ENCODE results near the gene SLC2A4RG. TPM values are rescaled to one million over a fixed set of nuclear protein-coding genes. Genes with fewer than 3 reads are reported as not detected.

The SLC2A4RG gene
- total RNA-seq, 1 donor from 2014 or later: 12.0 TPM

DNA sequence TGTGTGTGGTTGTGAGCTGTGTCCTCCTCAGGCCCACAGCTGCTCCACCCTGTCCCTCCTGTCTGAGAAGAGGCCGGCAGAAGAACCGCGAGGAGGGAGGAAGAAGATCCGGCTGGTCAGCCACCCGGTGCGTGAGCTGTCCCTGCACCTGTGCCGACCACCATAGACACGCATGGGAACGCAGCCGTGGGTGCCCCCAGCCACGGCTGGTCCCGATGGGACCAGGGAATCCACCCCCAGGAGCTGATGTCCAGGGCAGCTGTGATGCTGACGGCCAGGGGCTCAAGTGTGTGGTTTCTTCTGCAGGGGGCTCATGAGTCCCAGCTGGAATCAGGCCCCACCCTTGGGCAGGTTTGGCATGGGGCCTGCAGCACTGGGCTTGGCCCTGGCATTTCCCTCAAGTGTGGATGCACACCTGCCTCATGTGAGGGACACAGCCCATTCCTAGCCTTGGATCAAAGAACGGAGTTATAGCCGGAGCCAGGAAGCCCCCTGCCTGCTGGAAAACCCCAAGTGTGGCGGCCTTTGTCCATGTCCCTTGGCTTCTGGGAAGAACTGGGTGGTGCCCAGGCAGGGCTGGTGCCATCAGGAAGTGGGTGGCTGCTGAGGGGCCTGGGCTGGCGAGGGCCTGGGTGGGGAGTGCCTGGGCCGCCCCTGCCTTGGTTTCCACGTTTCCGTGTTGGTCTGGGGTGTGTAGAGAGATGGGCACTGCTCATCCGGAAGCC is 47.7 kb upstream of the SLC2A4RG start:
- H4K20me1 ChIP-seq (ENCODE audit: low read depth): no peaks in the 10 kb centered on the region
- peaks cover 4% of the 10 kb centered on the region for H3K4me1 ChIP-seq
- TF ChIP-seq EZH2 (IDR thresholded peaks at IDR 0.05): no peak
- TF ChIP-seq, protein P1, sequence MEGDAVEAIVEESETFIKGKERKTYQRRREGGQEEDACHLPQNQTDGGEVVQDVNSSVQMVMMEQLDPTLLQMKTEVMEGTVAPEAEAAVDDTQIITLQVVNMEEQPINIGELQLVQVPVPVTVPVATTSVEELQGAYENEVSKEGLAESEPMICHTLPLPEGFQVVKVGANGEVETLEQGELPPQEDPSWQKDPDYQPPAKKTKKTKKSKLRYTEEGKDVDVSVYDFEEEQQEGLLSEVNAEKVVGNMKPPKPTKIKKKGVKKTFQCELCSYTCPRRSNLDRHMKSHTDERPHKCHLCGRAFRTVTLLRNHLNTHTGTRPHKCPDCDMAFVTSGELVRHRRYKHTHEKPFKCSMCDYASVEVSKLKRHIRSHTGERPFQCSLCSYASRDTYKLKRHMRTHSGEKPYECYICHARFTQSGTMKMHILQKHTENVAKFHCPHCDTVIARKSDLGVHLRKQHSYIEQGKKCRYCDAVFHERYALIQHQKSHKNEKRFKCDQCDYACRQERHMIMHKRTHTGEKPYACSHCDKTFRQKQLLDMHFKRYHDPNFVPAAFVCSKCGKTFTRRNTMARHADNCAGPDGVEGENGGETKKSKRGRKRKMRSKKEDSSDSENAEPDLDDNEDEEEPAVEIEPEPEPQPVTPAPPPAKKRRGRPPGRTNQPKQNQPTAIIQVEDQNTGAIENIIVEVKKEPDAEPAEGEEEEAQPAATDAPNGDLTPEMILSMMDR (IDR thresholded peaks at IDR 0.05): no peak
- TF ChIP-seq EZH2phosphoT487 (IDR thresholded peaks at IDR 0.05): no peak
- no peaks in the 10 kb centered on the region for H3K36me3 ChIP-seq
- H3K9ac ChIP-seq: no peak overlapping the region
- H3K9me3 ChIP-seq (ENCODE audit: low read depth): no peaks in the 10 kb centered on the region
- H3K9me3 Mint-ChIP-seq: peaks cover 4% of the 10 kb centered on the region
- H3K27ac ChIP-seq: no peak overlapping the region
- H3K4me3 ChIP-seq: no peak overlapping the region
- no peak overlapping the region for H3K27ac Mint-ChIP-seq
- no peaks in the 10 kb centered on the region for H3K79me2 ChIP-seq (ENCODE audit: low read depth)
- no peaks in the 10 kb centered on the region for H3K27me3 ChIP-seq
- no peak overlapping the region for H3K4me2 ChIP-seq
- DNase-seq (ENCODE audit: low spot score): no peak
- peaks cover under 1% of the 10 kb centered on the region for H3K4me1 Mint-ChIP-seq
- H3K27me3 Mint-ChIP-seq (ENCODE audit: insufficient read depth, low read depth): peaks cover 9% of the 10 kb centered on the region
- H3K36me3 Mint-ChIP-seq: peaks cover 5% of the 10 kb centered on the region
- H3F3A ChIP-seq (ENCODE audit: low read depth): peaks cover 7% of the 10 kb centered on the region
- no peak overlapping the region for H2AFZ ChIP-seq (replicated peaks)
- H3K4me3 Mint-ChIP-seq: no peak overlapping the region

GRCh38 chr20:63692436-63693082 is 47.0 kb upstream of the SLC2A4RG start:
- Mint-ChIP-seq H3K4me3 (no peak overlapping the region), H3K4me1 (no peaks in the 10 kb centered on the region), H3K9me3 (peaks cover 4% of the 10 kb centered on the region), H3K36me3 (peaks cover 5% of the 10 kb centered on the region), H3K27ac (no peak overlapping the region), H3K27me3 (ENCODE audit: insufficient read depth, low read depth) (peaks cover 12% of the 10 kb centered on the region)
- no peaks in the 10 kb centered on the region for H4K20me1 ChIP-seq (ENCODE audit: low read depth)
- no peak overlapping the region for H3K9ac ChIP-seq
- no peak overlapping the region for H2AFZ ChIP-seq (replicated peaks)
- H3F3A ChIP-seq (ENCODE audit: low read depth): peaks cover 7% of the 10 kb centered on the region
- H3K9me3 ChIP-seq (ENCODE audit: low read depth): no peaks in the 10 kb centered on the region
- H3K27me3 ChIP-seq: no peaks in the 10 kb centered on the region
- H3K4me1 ChIP-seq: peaks cover 10% of the 10 kb centered on the region
- no peaks in the 10 kb centered on the region for H3K79me2 ChIP-seq (ENCODE audit: low read depth)
- DNase-seq (ENCODE audit: low spot score): no peak
- TF ChIP-seq EZH2phosphoT487 (IDR thresholded peaks at IDR 0.05) (no peak), EZH2 (IDR thresholded peaks at IDR 0.05) (no peak)
- TF ChIP-seq, protein P1 (IDR thresholded peaks at IDR 0.05): no peak
- no peaks in the 10 kb centered on the region for H3K36me3 ChIP-seq
- H3K4me3 ChIP-seq: no peak overlapping the region
- no peak overlapping the region for H3K27ac ChIP-seq
- no peak overlapping the region for H3K4me2 ChIP-seq

DNA sequence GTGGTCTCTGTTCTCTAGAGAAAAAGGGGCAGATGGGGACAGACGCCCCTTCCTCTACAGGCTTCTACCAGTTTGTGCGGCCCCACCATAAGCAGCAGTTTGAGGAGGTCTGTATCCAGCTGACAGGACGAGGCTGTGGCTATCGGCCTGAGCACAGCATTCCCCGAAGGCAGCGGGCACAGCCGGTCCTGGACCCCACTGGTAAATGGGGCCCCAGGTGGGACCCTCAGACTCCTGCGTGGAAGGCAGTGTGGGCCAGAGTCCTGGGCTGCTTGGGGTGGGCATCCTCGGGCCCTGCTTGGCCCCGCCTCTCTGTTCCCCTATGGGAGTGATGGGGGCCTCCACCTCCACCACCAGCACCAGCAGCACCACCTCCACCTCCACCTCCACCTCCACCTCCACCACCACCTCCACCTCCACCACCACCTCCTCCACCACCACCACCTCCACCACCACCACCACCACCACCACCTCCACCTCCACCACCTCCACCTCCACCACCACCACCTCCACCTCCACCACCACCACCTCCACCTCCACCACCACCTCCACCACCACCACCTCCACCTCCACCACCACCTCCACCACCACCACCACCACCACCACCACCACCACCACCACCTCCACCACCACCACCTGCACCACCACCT is 46.4 kb upstream of the SLC2A4RG start:
- Mint-ChIP-seq H3K4me1 (no peaks in the 10 kb centered on the region), H3K27me3 (ENCODE audit: insufficient read depth, low read depth) (peaks cover 15% of the 10 kb centered on the region), H3K27ac (no peak overlapping the region), H3K36me3 (peaks cover 5% of the 10 kb centered on the region), H3K9me3 (peaks cover 4% of the 10 kb centered on the region), H3K4me3 (no peak overlapping the region)
- H2AFZ ChIP-seq (replicated peaks): no peak overlapping the region
- no peak overlapping the region for H3K27ac ChIP-seq
- H3K4me1 ChIP-seq: peaks cover 10% of the 10 kb centered on the region
- H3K9me3 ChIP-seq (ENCODE audit: low read depth): no peaks in the 10 kb centered on the region
- no peak overlapping the region for H3K4me2 ChIP-seq
- H3K27me3 ChIP-seq: no peaks in the 10 kb centered on the region
- no peaks in the 10 kb centered on the region for H4K20me1 ChIP-seq (ENCODE audit: low read depth)
- no peak for DNase-seq (ENCODE audit: low spot score)
- peaks cover 7% of the 10 kb centered on the region for H3F3A ChIP-seq (ENCODE audit: low read depth)
- H3K79me2 ChIP-seq (ENCODE audit: low read depth): no peaks in the 10 kb centered on the region
- H3K4me3 ChIP-seq: no peak overlapping the region
- H3K9ac ChIP-seq: no peak overlapping the region
- H3K36me3 ChIP-seq: no peaks in the 10 kb centered on the region
- TF ChIP-seq, protein P1 (IDR thresholded peaks at IDR 0.05): no peak
- TF ChIP-seq EZH2 (IDR thresholded peaks at IDR 0.05) (no peak), EZH2phosphoT487 (IDR thresholded peaks at IDR 0.05) (no peak)
